Neural progenitor cell (in vitro differentiated cells): ENCODE results near the gene FER. TPM values are rescaled to one million over a fixed set of nuclear protein-coding genes. Genes with fewer than 3 reads are reported as not detected.
"Not testable (repeated sequence)": the region's sequence is repeated elsewhere in the genome, so short reads cannot be mapped to it uniquely, and the experiment has no call there.

Source experiments
- DNase-seq: peaks from one replicate; pipeline ENCODE4 v3.0.0-alpha.2; 2016; ENCODE audit warnings: low spot score
- H2AFZ ChIP-seq: fragments of 200-600 bp; sonication (generic); replicated peaks from 2 replicates; pipeline ENCODE4 v1.6.1; 2016; ENCODE audit warnings: antibody characterized with exemption
- H3F3A ChIP-seq: fragments of 200-600 bp; sonication (generic); 2 replicates; pipeline ENCODE4 v1.6.1; 2016; ENCODE audit warnings: antibody characterized with exemption, low read depth
- H3K27ac ChIP-seq: fragments of 200-600 bp; sonication (generic); 2 replicates; pipeline ENCODE4 v1.5.1; 2016; ENCODE audit warnings: mild to moderate bottlenecking
- H3K27me3 ChIP-seq: fragments of 200-600 bp; sonication (generic); 2 replicates; pipeline ENCODE4 v1.6.1; 2016; ENCODE audit warnings: mild to moderate bottlenecking, moderate library complexity
- H3K36me3 ChIP-seq: fragments of 200-600 bp; sonication (generic); 2 replicates; pipeline ENCODE4 v1.5.1; 2016
- H3K4me1 ChIP-seq: fragments of 200-600 bp; sonication (generic); 2 replicates; pipeline ENCODE4 v1.6.1; 2016; ENCODE audit warnings: mixed run types
- H3K4me2 ChIP-seq: fragments of 200-600 bp; sonication (generic); 2 replicates; pipeline ENCODE4 v1.6.1; 2016
- H3K4me3 ChIP-seq: fragments of 200-600 bp; sonication (generic); 2 replicates; pipeline ENCODE4 v1.5.1; 2016
- H3K79me2 ChIP-seq: fragments of 200-600 bp; sonication (generic); 2 replicates; pipeline ENCODE4 v1.6.1; 2016; ENCODE audit warnings: low read depth
- H3K9ac ChIP-seq: fragments of 200-600 bp; sonication (generic); 2 replicates; pipeline ENCODE4 v1.6.1; 2016
- H3K9me3 ChIP-seq: fragments of 200-600 bp; sonication (generic); 2 replicates; pipeline ENCODE4 v1.5.1; 2016; ENCODE audit warnings: low read depth
- H4K20me1 ChIP-seq: fragments of 200-600 bp; sonication (generic); 2 replicates; pipeline ENCODE4 v1.6.1; 2016; ENCODE audit warnings: low read depth
- H3K27ac Mint-ChIP-seq: 3 replicates; pipeline ENCODE4 v1.8.0; 2021; ENCODE audit warnings: mixed read lengths
- H3K27me3 Mint-ChIP-seq: 2 replicates; pipeline ENCODE4 v1.8.0; 2022; ENCODE audit warnings: low read depth, mild to moderate bottlenecking, inconsistent platforms, moderate library complexity, mixed read lengths; ENCODE audit not compliant: insufficient read depth
- H3K36me3 Mint-ChIP-seq: 3 replicates; pipeline ENCODE4 v1.8.0; 2021; ENCODE audit warnings: mixed read lengths
- H3K4me1 Mint-ChIP-seq: 3 replicates; pipeline ENCODE4 v1.8.0; 2021; ENCODE audit warnings: mixed read lengths
- H3K4me3 Mint-ChIP-seq: 3 replicates; pipeline ENCODE4 v1.8.0; 2021; ENCODE audit warnings: mild to moderate bottlenecking, moderate library complexity, mixed read lengths
- H3K9me3 Mint-ChIP-seq: 3 replicates; pipeline ENCODE4 v1.8.0; 2020; ENCODE audit warnings: mixed read lengths
- CTCF ChIP-seq: fragments of 200-600 bp; sonication (generic); IDR thresholded peaks from 2 replicates; pipeline ENCODE4 v1.5.1; 2017; ENCODE audit warnings: antibody characterized with exemption, mild to moderate bottlenecking
- EZH2 ChIP-seq: fragments of 200-600 bp; sonication (generic); IDR thresholded peaks from 2 replicates; pipeline ENCODE4 v1.6.1; 2017; ENCODE audit warnings: antibody characterized with exemption, mild to moderate bottlenecking, moderate library complexity
- EZH2phosphoT487 ChIP-seq: fragments of 200-600 bp; sonication (generic); IDR thresholded peaks from 2 replicates; pipeline ENCODE4 v1.6.1; 2017; ENCODE audit warnings: antibody characterized with exemption
- total RNA-seq: library from RNA; depleted of rRNA; stranded (reverse); fragments of >200 nt; gene quantifications from 2 replicates; pipeline ENCODE4 v1.2.3, GENCODE V29; 2015; ENCODE audit warnings: low replicate concordance

The FER gene
- total RNA-seq, 1 donor from 2014 or later, result 25.0 TPM

- H3K4me1 Mint-ChIP-seq, result no peaks in the 10 kb centered on the region
- Histone ChIP-seq H3K79me2 (no peaks in the 10 kb centered on the region), H3K9me3 (no peaks in the 10 kb centered on the region), H3K27ac (no peak overlapping the region), H3K4me2 (no peak overlapping the region), H3K4me3 (no peak overlapping the region), H3K27me3 (no peaks in the 10 kb centered on the region), H3K9ac (no peak overlapping the region), H3K4me1 (no peaks in the 10 kb centered on the region), H4K20me1 (no peaks in the 10 kb centered on the region), H3F3A (no peaks in the 10 kb centered on the region), H2AFZ (no peak overlapping the region), H3K36me3 (no peaks in the 10 kb centered on the region)
- DNase-seq, result no peak
- no peaks in the 10 kb centered on the region for H3K9me3 Mint-ChIP-seq
- H3K4me3 Mint-ChIP-seq, result no peak overlapping the region
- H3K27ac Mint-ChIP-seq, result no peak overlapping the region
- TF ChIP-seq CTCF (no peak), EZH2phosphoT487 (no peak), EZH2 (no peak)
- no peaks in the 10 kb centered on the region for H3K27me3 Mint-ChIP-seq
- H3K36me3 Mint-ChIP-seq, result no peaks in the 10 kb centered on the region
Measured at GRCh38 chr5:108858959-108859358, 111.3 kb downstream of the FER start.

- Histone ChIP-seq H3F3A (no peaks in the 10 kb centered on the region), H3K9ac (no peak overlapping the region), H3K79me2 (no peaks in the 10 kb centered on the region), H3K4me2 (no peak overlapping the region), H3K4me1 (no peaks in the 10 kb centered on the region), H3K9me3 (no peaks in the 10 kb centered on the region), H4K20me1 (no peaks in the 10 kb centered on the region), H3K4me3 (no peak overlapping the region), H3K27ac (no peak overlapping the region), H3K36me3 (no peaks in the 10 kb centered on the region), H2AFZ (no peak overlapping the region), H3K27me3 (no peaks in the 10 kb centered on the region)
- Mint-ChIP-seq H3K4me3 (no peak overlapping the region), H3K36me3 (peaks cover 4% of the 10 kb centered on the region), H3K4me1 (no peaks in the 10 kb centered on the region), H3K27ac (no peak overlapping the region), H3K9me3 (peaks cover 2% of the 10 kb centered on the region), H3K27me3 (no peaks in the 10 kb centered on the region)
- no peak for DNase-seq
- no peak for TF ChIP-seq EZH2
- no peak for TF ChIP-seq CTCF
- TF ChIP-seq EZH2phosphoT487, result no peak
Measured at GRCh38 chr5:108862211-108862610, 114.5 kb downstream of the FER start.

- H3K9ac ChIP-seq, H3K27me3 ChIP-seq, H3K4me3 ChIP-seq, H3K36me3 ChIP-seq, H4K20me1 ChIP-seq, H3K36me3 Mint-ChIP-seq, H3K4me2 ChIP-seq, H3F3A ChIP-seq, H3K9me3 Mint-ChIP-seq, H3K27ac Mint-ChIP-seq, H3K9me3 ChIP-seq, H3K27ac ChIP-seq, H3K4me1 Mint-ChIP-seq, H3K4me3 Mint-ChIP-seq, H3K79me2 ChIP-seq, H3K4me1 ChIP-seq, H2AFZ ChIP-seq, DNase-seq, H3K27me3 Mint-ChIP-seq: not testable (repeated sequence)
Measured at GRCh38 chr5:108866097-108866496, 118.4 kb downstream of the FER start.

- Mint-ChIP-seq H3K9me3 (peaks cover 2% of the 10 kb centered on the region), H3K27ac (no peak overlapping the region), H3K36me3 (peaks cover 4% of the 10 kb centered on the region), H3K4me3 (no peak overlapping the region), H3K4me1 (no peaks in the 10 kb centered on the region), H3K27me3 (no peaks in the 10 kb centered on the region)
- H2AFZ ChIP-seq, result no peak overlapping the region
- H4K20me1 ChIP-seq, result no peaks in the 10 kb centered on the region
- no peak for DNase-seq
- no peaks in the 10 kb centered on the region for H3K79me2 ChIP-seq
- H3F3A ChIP-seq, result peaks cover 3% of the 10 kb centered on the region
- H3K4me1 ChIP-seq, result no peaks in the 10 kb centered on the region
- H3K27ac ChIP-seq, result no peak overlapping the region
- H3K36me3 ChIP-seq, result no peaks in the 10 kb centered on the region
- no peaks in the 10 kb centered on the region for H3K27me3 ChIP-seq
- no peak overlapping the region for H3K9ac ChIP-seq
- H3K4me3 ChIP-seq, result no peak overlapping the region
- H3K9me3 ChIP-seq, result no peaks in the 10 kb centered on the region
- TF ChIP-seq EZH2phosphoT487 (no peak), CTCF (no peak), EZH2 (no peak)
- H3K4me2 ChIP-seq, result no peak overlapping the region
Measured at GRCh38 chr5:108867656-108868055, 120.0 kb downstream of the FER start.
